ENCODE data around the gene ARNT2.

ARNT2 gene

GRCh38 chr15:80560601-80561400, 156.6 kb downstream of the ARNT2 start:
- no peak for DNase-seq

GRCh38 chr15:80561500-80561899, 157.3 kb downstream of the ARNT2 start:
- no peak for DNase-seq

- no peak for DNase-seq
These were observed 157.9 kb downstream of the ARNT2 start for GRCh38 chr15:80562033-80562432.

- no peak for DNase-seq
These were observed 158.7 kb downstream of the ARNT2 start for GRCh38 chr15:80562846-80563245.

GRCh38 chr15:80563372-80563997, 159.3 kb downstream of the ARNT2 start:
- no peak for DNase-seq

GRCh38 chr15:80564056-80564455, 159.9 kb downstream of the ARNT2 start:
- DNase-seq, result no peak

- DNase-seq, result no peak
These were observed 161.2 kb downstream of the ARNT2 start for GRCh38 chr15:80565398-80565797.

- no peak for DNase-seq
These were observed 161.8 kb downstream of the ARNT2 start for GRCh38 chr15:80565988-80566387.

- DNase-seq, result peak; percentile 74
These were observed 163.6 kb downstream of the ARNT2 start for GRCh38 chr15:80567721-80568157.

GRCh38 chr15:80568298-80568697, 164.1 kb downstream of the ARNT2 start:
- DNase-seq, result no peak

- no peak for DNase-seq
These were observed 164.9 kb downstream of the ARNT2 start for GRCh38 chr15:80568876-80569605.

GRCh38 chr15:80569656-80570055, 165.5 kb downstream of the ARNT2 start:
- DNase-seq, result no peak

- no peak for DNase-seq
These were observed 166.4 kb downstream of the ARNT2 start for GRCh38 chr15:80570553-80570952.

- no peak for DNase-seq
These were observed 168.2 kb downstream of the ARNT2 start for GRCh38 chr15:80572337-80572736.

- DNase-seq, result no peak
These were observed 169.4 kb downstream of the ARNT2 start for GRCh38 chr15:80573606-80574005.

- no peak for DNase-seq
These were observed 170.4 kb downstream of the ARNT2 start for GRCh38 chr15:80574590-80574989.

GRCh38 chr15:80576519-80577090, 172.4 kb downstream of the ARNT2 start:
- no peak for DNase-seq

- DNase-seq, result no peak
These were observed 173.5 kb downstream of the ARNT2 start for GRCh38 chr15:80577552-80578205.

- DNase-seq, result no peak
These were observed 174.0 kb downstream of the ARNT2 start for GRCh38 chr15:80578206-80578595.

- DNase-seq, result no peak
These were observed 174.7 kb downstream of the ARNT2 start for GRCh38 chr15:80578871-80579270.

- DNase-seq, result no peak
These were observed 175.4 kb downstream of the ARNT2 start for GRCh38 chr15:80579611-80580010.

GRCh38 chr15:80580106-80580505, 175.9 kb downstream of the ARNT2 start:
- DNase-seq, result no peak

All from right hindlimb (tissue), 1 donor.